Omental fat pad (tissue), 4 donors: Measurements from ENCODE around the gene HNF1A. TPM values are rescaled to one million over a fixed set of nuclear protein-coding genes. Genes with fewer than 3 reads are reported as not detected.

Source experiments
- ATAC-seq: fragments of 150-250 bp; one replicate; pipeline ENCODE4 v1.9.1; 2016; ENCODE audit warnings: mild to moderate bottlenecking, moderate library complexity; ENCODE audit not compliant: low FRiP score
- DNase-seq: peaks from one replicate; pipeline ENCODE4 v3.0.0-alpha.2; 2019; ENCODE audit warnings: low spot score
- total RNA-seq, 4 donors: library from RNA; depleted of rRNA; stranded (reverse); fragments of >200 nt; gene quantifications; one replicate each; pipeline ENCODE4 v1.1.0, GENCODE V29; 2016
- TF ChIP-seq, protein P1 (sequence below), 3 donors: fragments of 450-650 bp; IDR thresholded peaks; one replicate each; pipeline ENCODE4 v1.5.1; 2016 to 2017; ENCODE audit warnings: antibody characterized with exemption in 3 of 3, mild to moderate bottlenecking in 3 of 3, moderate library complexity in 2 of 3

The HNF1A gene
- total RNA-seq, 4 donors from 2014 or later: not detected

DNA sequence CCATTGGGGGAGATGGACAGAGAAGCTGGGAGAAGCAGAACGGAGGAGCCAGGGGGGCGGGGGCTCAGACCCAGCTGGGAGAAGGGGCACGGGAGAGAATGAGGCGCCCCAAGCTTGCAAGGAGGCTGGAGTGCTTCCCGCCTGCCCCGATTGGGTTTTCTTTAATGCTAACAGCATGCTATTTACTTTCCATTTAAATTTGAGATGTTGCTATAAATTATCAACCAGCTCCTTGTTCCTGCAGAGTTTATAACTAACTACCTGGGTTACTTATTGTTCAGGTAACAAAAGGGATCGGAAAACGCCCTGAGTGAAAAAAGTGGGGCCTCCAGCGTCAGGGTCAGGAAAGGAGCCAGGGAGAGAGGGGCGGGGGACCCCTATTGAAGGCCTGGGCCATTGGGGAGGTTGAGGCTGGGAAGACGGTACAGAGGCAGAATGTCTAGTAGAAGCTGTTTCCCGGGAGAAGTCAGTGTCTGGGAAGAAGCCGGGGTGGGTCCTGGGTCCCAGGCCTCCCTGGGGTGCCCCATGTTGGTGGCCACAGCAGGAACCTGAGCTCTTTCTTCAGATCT, 2.5 kb downstream of the HNF1A start:
- TF ChIP-seq, protein P1, sequence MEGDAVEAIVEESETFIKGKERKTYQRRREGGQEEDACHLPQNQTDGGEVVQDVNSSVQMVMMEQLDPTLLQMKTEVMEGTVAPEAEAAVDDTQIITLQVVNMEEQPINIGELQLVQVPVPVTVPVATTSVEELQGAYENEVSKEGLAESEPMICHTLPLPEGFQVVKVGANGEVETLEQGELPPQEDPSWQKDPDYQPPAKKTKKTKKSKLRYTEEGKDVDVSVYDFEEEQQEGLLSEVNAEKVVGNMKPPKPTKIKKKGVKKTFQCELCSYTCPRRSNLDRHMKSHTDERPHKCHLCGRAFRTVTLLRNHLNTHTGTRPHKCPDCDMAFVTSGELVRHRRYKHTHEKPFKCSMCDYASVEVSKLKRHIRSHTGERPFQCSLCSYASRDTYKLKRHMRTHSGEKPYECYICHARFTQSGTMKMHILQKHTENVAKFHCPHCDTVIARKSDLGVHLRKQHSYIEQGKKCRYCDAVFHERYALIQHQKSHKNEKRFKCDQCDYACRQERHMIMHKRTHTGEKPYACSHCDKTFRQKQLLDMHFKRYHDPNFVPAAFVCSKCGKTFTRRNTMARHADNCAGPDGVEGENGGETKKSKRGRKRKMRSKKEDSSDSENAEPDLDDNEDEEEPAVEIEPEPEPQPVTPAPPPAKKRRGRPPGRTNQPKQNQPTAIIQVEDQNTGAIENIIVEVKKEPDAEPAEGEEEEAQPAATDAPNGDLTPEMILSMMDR (IDR thresholded peaks at IDR 0.05): no peak
- DNase-seq: no peak
- ATAC-seq: no peak

DNA sequence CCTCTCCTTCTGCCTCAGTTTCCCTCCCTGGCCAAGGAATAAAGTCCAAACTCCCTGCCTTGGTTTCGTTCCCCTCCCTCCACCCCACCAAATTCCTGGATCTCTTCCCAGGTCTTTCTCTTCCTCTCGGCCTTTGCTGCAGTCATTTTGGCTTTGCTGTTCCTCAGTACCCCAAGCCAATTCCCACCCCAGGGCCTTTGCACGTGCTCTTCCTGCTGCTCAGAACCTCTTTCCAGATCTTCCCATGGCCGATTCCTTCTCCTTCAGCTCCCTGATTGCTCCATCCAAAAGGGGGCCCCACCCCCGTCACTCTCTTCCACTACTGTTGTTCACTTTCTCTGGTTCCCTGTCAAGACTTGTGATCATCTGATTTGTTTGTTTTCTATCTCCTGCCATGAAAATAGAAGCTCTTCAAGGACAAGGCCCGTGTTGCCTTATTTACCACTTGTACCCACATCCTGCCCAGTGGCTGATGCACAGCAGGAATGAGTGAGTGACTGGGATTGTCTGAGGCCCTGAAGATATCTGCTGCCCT, 3.1 kb downstream of the HNF1A start:
- TF ChIP-seq, protein P1 (IDR thresholded peaks at IDR 0.05): no peak
- no peak for ATAC-seq
- DNase-seq: no peak

- DNase-seq (no peak), ATAC-seq (no peak)
- TF ChIP-seq, protein P1 (IDR thresholded peaks at IDR 0.05): no peak
Observed at GRCh38 chr12:120982659-120983058, 4.3 kb downstream of the HNF1A start.

DNA sequence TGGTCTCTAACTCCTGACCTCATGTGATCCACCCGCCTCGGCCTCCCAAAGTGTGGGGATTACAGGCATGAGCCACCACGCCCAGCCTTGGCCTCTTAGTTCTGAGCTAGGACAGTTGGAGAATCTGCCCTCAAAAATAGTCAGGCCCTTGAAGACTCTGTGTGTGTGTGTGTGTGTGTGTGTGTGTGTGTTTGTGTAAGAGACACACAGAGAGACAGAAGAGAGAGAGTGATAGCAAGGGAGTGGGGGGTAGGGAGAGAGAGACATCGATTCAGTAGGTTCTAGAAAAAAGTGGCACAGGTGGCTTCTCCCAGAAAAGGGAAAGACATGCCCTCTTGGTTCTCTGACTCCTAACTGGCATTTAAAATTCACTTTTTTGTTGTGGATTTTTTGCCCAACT, 5.4 kb downstream of the HNF1A start:
- no peak for ATAC-seq
- TF ChIP-seq, protein P1 (IDR thresholded peaks at IDR 0.05): no peak
- DNase-seq: no peak

- TF ChIP-seq, protein P1 (IDR thresholded peaks at IDR 0.05): no peak
- DNase-seq: no peak
- ATAC-seq: no peak
Observed at GRCh38 chr12:120984351-120984898, 6.1 kb downstream of the HNF1A start.

DNA sequence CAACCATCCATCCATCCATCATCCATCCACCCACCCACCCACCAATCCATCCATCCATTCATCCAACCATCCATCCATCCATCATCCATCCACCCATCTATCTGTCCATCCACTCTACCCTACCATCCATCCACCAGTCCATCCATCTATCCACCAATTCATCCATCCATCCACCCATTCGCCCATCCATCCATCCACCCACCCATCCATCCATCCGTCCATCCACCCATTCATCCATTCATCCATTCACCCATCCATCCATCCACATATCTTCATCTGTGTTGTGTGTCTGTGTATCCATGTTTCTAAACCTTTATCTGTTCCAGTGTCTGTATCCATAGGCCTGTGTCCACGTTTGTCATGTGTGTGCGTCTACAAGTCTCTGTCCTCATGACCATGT, 9.9 kb downstream of the HNF1A start:
- no peak for DNase-seq
- TF ChIP-seq, protein P1 (IDR thresholded peaks at IDR 0.05): no peak
- ATAC-seq: no peak

DNA sequence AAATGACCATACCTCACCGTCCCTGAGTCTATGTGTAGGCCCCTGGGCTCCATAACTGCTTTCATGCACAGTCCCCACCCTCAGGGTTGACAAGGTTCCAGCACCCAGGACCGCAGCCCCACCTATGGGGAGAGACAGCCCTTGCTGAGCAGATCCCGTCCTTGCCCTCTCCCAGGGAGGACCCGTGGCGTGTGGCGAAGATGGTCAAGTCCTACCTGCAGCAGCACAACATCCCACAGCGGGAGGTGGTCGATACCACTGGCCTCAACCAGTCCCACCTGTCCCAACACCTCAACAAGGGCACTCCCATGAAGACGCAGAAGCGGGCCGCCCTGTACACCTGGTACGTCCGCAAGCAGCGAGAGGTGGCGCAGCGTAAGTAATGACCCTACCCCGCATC, 10.3 kb downstream of the HNF1A start:
- no peak for DNase-seq
- ATAC-seq: no peak
- TF ChIP-seq, protein P1 (IDR thresholded peaks at IDR 0.05): no peak
